AG04450 (cell line): Measurements from ENCODE around the gene OR8J3. TPM values are rescaled to one million over a fixed set of nuclear protein-coding genes. Genes with fewer than 3 reads are reported as not detected.

Experiments used
- CTCF ChIA-PET: fragments of 300-600, 350-600 bp; formaldehyde crosslinking; extraction: SDS; loops from one replicate; lab custom pipeline; 2022; ENCODE audit warnings: antibody characterized with exemption, inconsistent platforms; lab: Charles Lee
- POLR2A ChIA-PET: fragments of 350-600 bp; formaldehyde crosslinking; extraction: SDS; loops from one replicate; lab custom pipeline; 2021; ENCODE audit warnings: antibody characterized with exemption, inconsistent platforms; lab: Yijun Ruan, JAX
- DNase-seq: peaks from one replicate; pipeline ENCODE4 v3.0.0-alpha.2; 2011; ENCODE audit warnings: low read depth, low spot score
- H3K27ac ChIP-seq: one replicate; pipeline ENCODE4 v1.5.1; 2012; ENCODE audit warnings: low read depth, low read length, control low read depth
- H3K27me3 ChIP-seq: one replicate; pipeline ENCODE4 v1.6.0; 2012; ENCODE audit warnings: low read length; ENCODE audit not compliant: control insufficient read depth, insufficient read depth
- H3K4me3 ChIP-seq: 2 replicates; pipeline ENCODE4 v1.5.1; 2011; ENCODE audit warnings: mild to moderate bottlenecking, low read depth, low read length, control low read depth
- H3K9me3 ChIP-seq: 2 replicates; pipeline ENCODE4 v1.5.1; 2012; ENCODE audit warnings: low read length; ENCODE audit not compliant: control insufficient read depth, insufficient read depth
- polyA minus RNA-seq: library from RNA; depleted of rRNA, polyadenylated mRNA; stranded (reverse); fragments of >200 nt; gene quantifications from 2 replicates; pipeline ENCODE4 v1.2.3, GENCODE V29; 2011; rRNA and poly(A)+ RNA removed
- polyA plus RNA-seq: library from polyadenylated mRNA; depleted of rRNA; stranded (reverse); fragments of >200 nt; gene quantifications from 2 replicates; pipeline ENCODE4 v1.2.3, GENCODE V29; 2011; rRNA removed
- TF ChIP-seq, protein P1 (sequence below): IDR thresholded peaks from 2 replicates; pipeline ENCODE4 v1.5.1; 2011; ENCODE audit warnings: low read depth, low read length, control low read depth, inconsistent platforms

OR8J3 gene
- polyA plus RNA-seq (not detected in 2 replicates), polyA minus RNA-seq (not detected in 2 replicates)

GRCh38 chr11:56140151-56140661 is at the start of gene OR8J3:
TSS of gene OR8J3 (minus strand) at chr11:56140201. CDS start at chr11:56137718, 2,483 bp downstream.
- H3K4me3 ChIP-seq, result no peak within 1 kb of the TSS
- ChIA-PET POLR2A (no interaction called here), CTCF (no interaction called here)
- peaks cover 7% of the 10 kb centered on the region; the same call in 1 of the 2 replicates for H3K9me3 ChIP-seq
- H3K27me3 ChIP-seq, result no peaks in the 10 kb centered on the region
- TF ChIP-seq, protein P1, sequence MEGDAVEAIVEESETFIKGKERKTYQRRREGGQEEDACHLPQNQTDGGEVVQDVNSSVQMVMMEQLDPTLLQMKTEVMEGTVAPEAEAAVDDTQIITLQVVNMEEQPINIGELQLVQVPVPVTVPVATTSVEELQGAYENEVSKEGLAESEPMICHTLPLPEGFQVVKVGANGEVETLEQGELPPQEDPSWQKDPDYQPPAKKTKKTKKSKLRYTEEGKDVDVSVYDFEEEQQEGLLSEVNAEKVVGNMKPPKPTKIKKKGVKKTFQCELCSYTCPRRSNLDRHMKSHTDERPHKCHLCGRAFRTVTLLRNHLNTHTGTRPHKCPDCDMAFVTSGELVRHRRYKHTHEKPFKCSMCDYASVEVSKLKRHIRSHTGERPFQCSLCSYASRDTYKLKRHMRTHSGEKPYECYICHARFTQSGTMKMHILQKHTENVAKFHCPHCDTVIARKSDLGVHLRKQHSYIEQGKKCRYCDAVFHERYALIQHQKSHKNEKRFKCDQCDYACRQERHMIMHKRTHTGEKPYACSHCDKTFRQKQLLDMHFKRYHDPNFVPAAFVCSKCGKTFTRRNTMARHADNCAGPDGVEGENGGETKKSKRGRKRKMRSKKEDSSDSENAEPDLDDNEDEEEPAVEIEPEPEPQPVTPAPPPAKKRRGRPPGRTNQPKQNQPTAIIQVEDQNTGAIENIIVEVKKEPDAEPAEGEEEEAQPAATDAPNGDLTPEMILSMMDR, result no peak
- DNase-seq, result no peak
- H3K27ac ChIP-seq, result no peak within 1 kb of the TSS

GRCh38 chr11:56188602-56189001 is 48.6 kb upstream of the OR8J3 start:
- Histone ChIP-seq H3K9me3 (peaks cover 3% of the 10 kb centered on the region; the same call in 1 of the 2 replicates), H3K27me3 (no peaks in the 10 kb centered on the region), H3K4me3 (no peak overlapping the region), H3K27ac (no peak overlapping the region)
- DNase-seq, result no peak
- CTCF ChIA-PET, result no interaction called here
- TF ChIP-seq, protein P1, result no peak
- POLR2A ChIA-PET, result no interaction called here

DNA sequence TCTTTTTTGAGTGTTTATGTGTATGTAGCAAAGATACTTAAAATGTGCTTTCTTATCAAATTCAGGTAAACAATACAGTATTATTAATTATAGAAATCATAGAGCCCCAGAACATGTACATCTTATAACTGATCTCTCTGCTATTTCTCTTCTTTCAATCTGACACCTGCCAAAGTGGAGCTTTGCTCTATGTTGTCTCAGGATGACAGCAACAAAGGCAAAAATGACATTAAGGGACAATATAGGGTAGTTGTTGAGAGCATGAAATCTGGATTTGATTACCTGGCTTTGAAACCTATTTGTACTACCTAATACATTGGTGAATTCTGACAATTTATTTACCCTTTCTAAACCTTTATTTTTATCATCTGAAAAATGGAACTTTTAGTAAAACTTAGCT is 43.5 kb upstream of the OR8J3 start:
- CTCF ChIA-PET, result no interaction called here
- no peak overlapping the region for H3K27ac ChIP-seq
- TF ChIP-seq, protein P1, result no peak
- no peak for DNase-seq
- peaks cover 6% of the 10 kb centered on the region; the same call in 1 of the 2 replicates for H3K9me3 ChIP-seq
- H3K27me3 ChIP-seq, result no peaks in the 10 kb centered on the region
- no peak overlapping the region for H3K4me3 ChIP-seq
- POLR2A ChIA-PET, result no interaction called here

DNA sequence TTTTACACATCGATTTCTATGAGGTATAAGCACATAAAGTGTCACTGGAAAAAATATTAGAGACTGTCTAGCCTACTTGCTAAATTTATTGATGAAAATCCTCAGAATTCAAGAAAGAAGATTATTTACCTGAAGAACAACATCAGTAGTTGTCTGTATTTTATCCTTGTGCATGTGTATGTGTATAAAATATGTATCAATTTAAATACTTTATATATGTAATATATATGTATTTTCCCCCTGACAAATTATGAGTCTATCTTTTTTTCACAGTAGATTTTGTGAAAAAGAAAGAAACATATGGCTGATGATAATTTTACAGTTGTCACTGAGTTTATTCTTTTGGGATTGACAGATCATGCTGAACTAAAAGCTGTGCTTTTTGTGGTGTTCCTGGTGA is 36.3 kb upstream of the OR8J3 start, which contains the start of gene OR5J2:
TSS of gene OR5J2 (plus strand) at position 301 of the 400 bp plus-strand sequence. CDS start at position 301, 0 bp downstream.
- CTCF ChIA-PET, result no interaction called here
- TF ChIP-seq, protein P1, result no peak
- POLR2A ChIA-PET, result no interaction called here

DNA sequence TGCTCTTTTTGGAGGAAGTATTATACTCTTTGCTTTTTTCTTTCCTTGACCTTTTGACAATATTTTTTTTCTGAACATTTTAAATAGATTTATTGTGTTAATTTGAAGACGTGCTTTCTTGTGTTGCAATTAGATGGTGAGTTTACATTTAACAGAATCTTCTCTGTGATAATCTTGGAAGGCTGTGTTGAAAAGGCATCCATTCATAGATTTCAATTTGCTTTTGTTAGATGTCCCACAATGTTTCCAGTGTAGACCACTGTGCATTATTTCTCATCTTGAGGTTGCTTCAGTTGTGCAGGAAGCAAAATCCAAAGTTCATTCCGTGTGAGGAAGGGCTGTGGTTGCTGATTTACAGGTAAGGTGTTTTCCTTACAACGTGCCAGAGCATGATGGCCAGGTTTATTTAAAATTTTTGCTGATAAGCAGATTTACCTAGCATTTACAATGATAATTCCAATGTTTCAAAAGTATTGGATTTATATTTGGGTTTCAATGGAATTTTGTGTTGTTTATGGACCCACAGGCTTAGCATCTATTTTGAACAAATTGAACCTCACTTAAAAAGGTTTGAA is 32.3 kb upstream of the OR8J3 start:
- no peak overlapping the region for H3K27ac ChIP-seq
- peaks cover 6% of the 10 kb centered on the region for H3K9me3 ChIP-seq
- ChIA-PET POLR2A (no interaction called here), CTCF (no interaction called here)
- TF ChIP-seq, protein P1, result no peak
- H3K4me3 ChIP-seq, result no peak overlapping the region
- no peak for DNase-seq
- H3K27me3 ChIP-seq, result no peaks in the 10 kb centered on the region

More for the DNA sequence above, 36.3 kb upstream of the OR8J3 start, which contains the start of gene OR5J2:
- Histone ChIP-seq H3K27me3 (no peaks in the 10 kb centered on the region), H3K9me3 (peaks cover 9% of the 10 kb centered on the region), H3K27ac (no peak within 1 kb of the TSS), H3K4me3 (no peak within 1 kb of the TSS)
- DNase-seq, result no peak
